Measurements from ENCODE around the gene SIRT7. TPM values are rescaled to one million over a fixed set of nuclear protein-coding genes. Genes with fewer than 3 reads are reported as not detected.
A peak's percentile ranks its signal among the peaks of the same experiment; 100 is the strongest.

SIRT7 gene
- total RNA-seq, 6 experiments from 2014 or later = 7.4 to 15.0 (median 12.2) TPM

DNA sequence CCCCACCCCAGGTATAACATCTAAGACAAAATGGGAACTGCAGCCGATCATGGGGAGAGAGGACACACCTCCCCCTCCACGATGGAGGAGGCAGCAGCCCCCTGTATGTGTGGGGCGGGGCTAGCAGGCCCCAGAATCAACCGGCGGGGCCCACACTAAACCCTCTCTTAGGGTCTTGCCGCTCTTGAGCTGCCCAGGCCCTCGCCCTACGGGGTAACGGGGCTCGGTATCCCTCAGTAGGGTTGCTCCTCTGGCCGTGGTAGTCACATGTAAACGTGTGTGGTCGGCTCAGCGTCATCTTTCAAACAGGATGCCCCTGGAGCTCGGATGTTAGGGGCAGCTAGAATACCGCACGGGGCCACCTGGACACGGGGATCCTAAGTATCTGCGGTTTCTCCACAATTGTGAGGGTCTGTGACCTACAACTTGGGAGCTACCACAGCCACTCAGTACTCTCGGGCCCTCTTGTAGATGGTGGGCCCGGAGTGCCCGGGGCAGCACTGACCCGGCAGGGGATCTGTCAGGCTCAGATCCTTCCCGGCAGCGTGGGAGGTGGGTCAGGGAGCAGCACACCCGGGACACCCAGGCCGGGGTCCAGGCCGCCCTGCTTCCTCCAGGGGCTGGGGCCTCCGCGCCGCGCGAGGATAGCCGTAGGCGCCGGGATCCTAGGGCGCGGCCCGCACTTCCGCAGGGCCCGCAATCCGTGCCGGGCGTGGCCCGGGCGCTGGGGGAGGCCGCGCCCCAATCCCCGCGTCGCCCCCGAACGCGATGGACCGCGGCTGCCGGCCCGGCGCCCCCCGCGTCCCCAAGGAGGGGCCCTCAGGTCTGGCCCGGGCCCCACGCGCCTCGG, 47.6 kb downstream of the SIRT7 start:
- Histone ChIP-seq H3K36me3 (peaks cover 0 to 16% (median 8%) of the 10 kb centered on the region in 4 donors), H3K27ac (peak overlapping the region; percentile 82 to 99 (median 93)), H3K27me3 (no peaks in the 10 kb centered on the region), H3K9me3 (no peaks in the 10 kb centered on the region), H3K4me3 (peak overlapping the region; percentile 86 to 99 (median 86)), H3K4me1 (peaks cover 0 to 51% (median 25%) of the 10 kb centered on the region in 4 donors)
- ATAC-seq (peak in 2 of 4 donors; percentile 0), DNase-seq (peak; percentile 60 to 65 (median 63))
- intact Hi-C loops (cut with DNase I) = no loop called here
- WGBS (ENCODE audit: insufficient coverage, low coverage, low lambda C conversion rate, missing lambda C conversion rate) = 1% methylated on average over 16 of the region's 65 CpGs
- peak; percentile 33 for TF ChIP-seq POLR2A (IDR thresholded peaks at IDR 0.05)
- TF ChIP-seq, protein P1, sequence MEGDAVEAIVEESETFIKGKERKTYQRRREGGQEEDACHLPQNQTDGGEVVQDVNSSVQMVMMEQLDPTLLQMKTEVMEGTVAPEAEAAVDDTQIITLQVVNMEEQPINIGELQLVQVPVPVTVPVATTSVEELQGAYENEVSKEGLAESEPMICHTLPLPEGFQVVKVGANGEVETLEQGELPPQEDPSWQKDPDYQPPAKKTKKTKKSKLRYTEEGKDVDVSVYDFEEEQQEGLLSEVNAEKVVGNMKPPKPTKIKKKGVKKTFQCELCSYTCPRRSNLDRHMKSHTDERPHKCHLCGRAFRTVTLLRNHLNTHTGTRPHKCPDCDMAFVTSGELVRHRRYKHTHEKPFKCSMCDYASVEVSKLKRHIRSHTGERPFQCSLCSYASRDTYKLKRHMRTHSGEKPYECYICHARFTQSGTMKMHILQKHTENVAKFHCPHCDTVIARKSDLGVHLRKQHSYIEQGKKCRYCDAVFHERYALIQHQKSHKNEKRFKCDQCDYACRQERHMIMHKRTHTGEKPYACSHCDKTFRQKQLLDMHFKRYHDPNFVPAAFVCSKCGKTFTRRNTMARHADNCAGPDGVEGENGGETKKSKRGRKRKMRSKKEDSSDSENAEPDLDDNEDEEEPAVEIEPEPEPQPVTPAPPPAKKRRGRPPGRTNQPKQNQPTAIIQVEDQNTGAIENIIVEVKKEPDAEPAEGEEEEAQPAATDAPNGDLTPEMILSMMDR (IDR thresholded peaks at IDR 0.05) = no peak

GRCh38 chr17:81869221-81870130, 48.5 kb downstream of the SIRT7 start:
- Histone ChIP-seq H3K4me1 (peaks cover 0 to 59% (median 29%) of the 10 kb centered on the region in 4 donors), H3K27me3 (no peaks in the 10 kb centered on the region), H3K9me3 (no peaks in the 10 kb centered on the region), H3K27ac (peak overlapping the region; percentile 82 to 99 (median 93)), H3K4me3 (peak overlapping the region; percentile 86 to 99 (median 86)), H3K36me3 (peaks cover 0 to 16% (median 8%) of the 10 kb centered on the region in 4 donors)
- TF ChIP-seq POLR2A (IDR thresholded peaks at IDR 0.05) = peak; percentile 13
- TF ChIP-seq, protein P1 (IDR thresholded peaks at IDR 0.05) = peak; percentile 63 to 87 (median 85)
- 31% methylated on average over 6 of the region's 52 CpGs for WGBS (ENCODE audit: insufficient coverage, low coverage, low lambda C conversion rate, missing lambda C conversion rate)
- peak in 2 of 4 donors; percentile 3 to 7 for ATAC-seq
- intact Hi-C loops (cut with DNase I) = no loop called here
- DNase-seq = peak; percentile 67 to 75 (median 70)

GRCh38 chr17:81868674-81869220, 49.2 kb downstream of the SIRT7 start:
- Histone ChIP-seq H3K36me3 (peaks cover 0 to 16% (median 8%) of the 10 kb centered on the region in 4 donors), H3K27me3 (no peaks in the 10 kb centered on the region), H3K27ac (peak overlapping the region; percentile 10 to 99 (median 93)), H3K4me3 (no peak overlapping the region), H3K9me3 (no peaks in the 10 kb centered on the region), H3K4me1 (peaks cover 0 to 64% (median 32%) of the 10 kb centered on the region in 4 donors)
- WGBS (ENCODE audit: insufficient coverage, low coverage, low lambda C conversion rate, missing lambda C conversion rate) = 40% methylated on average over 1 of the region's 30 CpGs
- ATAC-seq (peak; percentile 1 to 15 (median 6)), DNase-seq (peak; percentile 73 to 81 (median 76))
- peak; percentile 21 for TF ChIP-seq POLR2A (IDR thresholded peaks at IDR 0.05)
- TF ChIP-seq, protein P1 (IDR thresholded peaks at IDR 0.05) = no peak
- intact Hi-C loops (cut with DNase I) = no loop called here
